PC-3 (cell line): ENCODE measurements around the gene FIGLA. TPM values are rescaled to one million over a fixed set of nuclear protein-coding genes. Genes with fewer than 3 reads are reported as not detected.

ENCODE experiments used
- ATAC-seq: fragments of 200-7000 bp; cut with Tn5 transposase; 2 replicates; pipeline ENCODE4 v1.9.1; 2020; ENCODE audit warnings: mild to moderate bottlenecking, moderate library complexity
- BruUV-seq: library from RNA; stranded (reverse); fragments of 400-500 nt; replicated peaks from 2 replicates; lab custom pipeline; 2021; lab: Mats Ljungman, UMichigan
- CTCF ChIA-PET: fragments of 300-600 bp; sonication (Branson Sonifier 250); formaldehyde crosslinking; loops from one replicate; lab custom pipeline; 2022; ENCODE audit warnings: antibody characterized with exemption; lab: Charles Lee
- POLR2A ChIA-PET: fragments of 300-600 bp; sonication (Branson Sonifier 250); formaldehyde crosslinking; loops from one replicate; lab custom pipeline; 2022; ENCODE audit warnings: antibody characterized with exemption; ENCODE audit not compliant: unreplicated experiment; lab: Charles Lee
- DNase-seq: peaks from one replicate; pipeline ENCODE4 v3.0.0-alpha.2; 2015
- H2AFZ ChIP-seq: fragments of 300-600 bp; sonication (generic); 2 replicates; pipeline ENCODE4 v1.6.0; 2016; ENCODE audit warnings: antibody characterized with exemption, low read length
- H3F3A ChIP-seq: fragments of 300-600 bp; sonication (generic); one replicate; pipeline ENCODE4 v1.6.0; 2017; ENCODE audit warnings: antibody characterized with exemption, low read length, control low read depth, mild to moderate bottlenecking; ENCODE audit not compliant: unreplicated experiment
- H3K27ac ChIP-seq: fragments of 300-600 bp; sonication (generic); 2 replicates; pipeline ENCODE4 v1.5.1; 2016; ENCODE audit warnings: mild to moderate bottlenecking, low read length
- H3K27me3 ChIP-seq: fragments of 300-600 bp; sonication (generic); 2 replicates; pipeline ENCODE4 v1.6.1; 2016; ENCODE audit warnings: low read length, mixed read lengths
- H3K36me3 ChIP-seq: fragments of 300-600 bp; sonication (generic); 2 replicates; pipeline ENCODE4 v1.6.1; 2016; ENCODE audit warnings: low read depth, mixed run types, low read length, mixed read lengths
- H3K4me1 ChIP-seq: fragments of 300-600 bp; sonication (generic); 2 replicates; pipeline ENCODE4 v1.5.1; 2016; ENCODE audit warnings: low read length; ENCODE audit not compliant: insufficient read depth
- H3K4me2 ChIP-seq: fragments of 300-600 bp; sonication (generic); 2 replicates; pipeline ENCODE4 v1.6.0; 2016; ENCODE audit warnings: low read length
- H3K4me3 ChIP-seq: fragments of 300-600 bp; sonication (generic); 2 replicates; pipeline ENCODE4 v1.5.1; 2016; ENCODE audit warnings: mild to moderate bottlenecking, low read length, mixed read lengths
- H3K79me2 ChIP-seq: fragments of 300-600 bp; sonication (generic); 2 replicates; pipeline ENCODE4 v1.6.1; 2017; ENCODE audit warnings: low read length, mixed read lengths
- H3K9ac ChIP-seq: fragments of 300-600 bp; sonication (generic); 2 replicates; pipeline ENCODE4 v1.6.0; 2016; ENCODE audit warnings: mild to moderate bottlenecking, low read length
- H3K9me2 ChIP-seq: fragments of 300-600 bp; sonication (generic); replicated peaks from 2 replicates; pipeline ENCODE4 v1.6.1; 2016; ENCODE audit warnings: mixed run types, low read length, mixed read lengths
- H3K9me3 ChIP-seq: fragments of 300-600 bp; sonication (generic); 2 replicates; pipeline ENCODE4 v1.6.1; 2016; ENCODE audit warnings: low read length, mixed read lengths
- H4K20me1 ChIP-seq: fragments of 300-600 bp; sonication (generic); 2 replicates; pipeline ENCODE4 v1.6.1; 2016; ENCODE audit warnings: low read length, mixed read lengths
- EZH2 ChIP-seq: fragments of 300-600 bp; sonication (generic); IDR thresholded peaks from one replicate; pipeline ENCODE4 v1.6.1; 2017; ENCODE audit warnings: antibody characterized with exemption, mild to moderate bottlenecking, low read length; ENCODE audit not compliant: unreplicated experiment
- EZH2phosphoT487 ChIP-seq: fragments of 300-600 bp; sonication (generic); IDR thresholded peaks from 2 replicates; pipeline ENCODE4 v1.6.1; 2018; ENCODE audit warnings: mild to moderate bottlenecking, antibody characterized with exemption, low read length, borderline replicate concordance
- intact Hi-C: fragments of 100-400 bp; cut with micrococcal nuclease; formaldehyde crosslinking; loops from 2 replicates; pipeline ENCODE4 v1.9.0; 2023
- total RNA-seq: library from RNA; depleted of rRNA; stranded (reverse); fragments of >200 nt; gene quantifications from 2 replicates; pipeline ENCODE4 v1.2.3, GENCODE V29; 2014
- TF ChIP-seq, protein P1 (sequence below): fragments of 300-600 bp; sonication (generic); conservative IDR thresholded peaks from 2 replicates; pipeline ENCODE4 v1.5.1; 2017; ENCODE audit warnings: antibody characterized with exemption, low read depth, mild to moderate bottlenecking, low read length

Gene FIGLA
- total RNA-seq, 1 experiment from 2014 or later: not detected

DNA sequence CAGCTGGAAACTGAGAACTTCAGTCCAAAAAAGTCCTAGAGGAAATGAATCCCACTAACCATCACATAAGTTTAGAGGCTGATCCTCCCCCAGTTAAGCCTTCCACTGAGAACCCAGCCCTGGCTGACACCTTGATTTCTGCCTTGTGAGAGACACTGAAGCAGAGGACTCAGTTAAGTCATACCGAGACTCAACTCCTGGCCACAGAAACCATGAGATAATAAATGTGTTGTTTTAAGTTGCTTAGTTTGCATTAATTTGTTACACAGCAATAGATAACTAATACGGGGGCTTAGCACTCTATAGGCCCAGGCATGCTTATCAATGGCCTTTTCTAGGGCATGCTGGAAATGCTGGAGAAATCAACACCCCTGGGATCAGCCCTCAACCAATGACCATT is 19.0 kb downstream of the FIGLA start:
- Histone ChIP-seq H3K4me3 (no peak overlapping the region), H3F3A (no peaks in the 10 kb centered on the region), H3K9me2 (no peaks in the 10 kb centered on the region), H3K79me2 (no peaks in the 10 kb centered on the region), H3K4me1 (no peaks in the 10 kb centered on the region), H3K9me3 (no peaks in the 10 kb centered on the region), H3K36me3 (no peaks in the 10 kb centered on the region), H3K27me3 (peaks cover 88% of the 10 kb centered on the region), H4K20me1 (no peaks in the 10 kb centered on the region), H3K9ac (no peak overlapping the region), H3K27ac (no peak overlapping the region), H3K4me2 (no peak overlapping the region), H2AFZ (no peak overlapping the region)
- DNase-seq: no peak
- no peak for ATAC-seq
- intact Hi-C loops: no loop called here
- TF ChIP-seq EZH2 (no peak), EZH2phosphoT487 (no peak)
- TF ChIP-seq, protein P1, sequence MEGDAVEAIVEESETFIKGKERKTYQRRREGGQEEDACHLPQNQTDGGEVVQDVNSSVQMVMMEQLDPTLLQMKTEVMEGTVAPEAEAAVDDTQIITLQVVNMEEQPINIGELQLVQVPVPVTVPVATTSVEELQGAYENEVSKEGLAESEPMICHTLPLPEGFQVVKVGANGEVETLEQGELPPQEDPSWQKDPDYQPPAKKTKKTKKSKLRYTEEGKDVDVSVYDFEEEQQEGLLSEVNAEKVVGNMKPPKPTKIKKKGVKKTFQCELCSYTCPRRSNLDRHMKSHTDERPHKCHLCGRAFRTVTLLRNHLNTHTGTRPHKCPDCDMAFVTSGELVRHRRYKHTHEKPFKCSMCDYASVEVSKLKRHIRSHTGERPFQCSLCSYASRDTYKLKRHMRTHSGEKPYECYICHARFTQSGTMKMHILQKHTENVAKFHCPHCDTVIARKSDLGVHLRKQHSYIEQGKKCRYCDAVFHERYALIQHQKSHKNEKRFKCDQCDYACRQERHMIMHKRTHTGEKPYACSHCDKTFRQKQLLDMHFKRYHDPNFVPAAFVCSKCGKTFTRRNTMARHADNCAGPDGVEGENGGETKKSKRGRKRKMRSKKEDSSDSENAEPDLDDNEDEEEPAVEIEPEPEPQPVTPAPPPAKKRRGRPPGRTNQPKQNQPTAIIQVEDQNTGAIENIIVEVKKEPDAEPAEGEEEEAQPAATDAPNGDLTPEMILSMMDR: no peak
- BruUV-seq: no TSS peak
- CTCF ChIA-PET: no interaction called here
- POLR2A ChIA-PET: no interaction called here

DNA sequence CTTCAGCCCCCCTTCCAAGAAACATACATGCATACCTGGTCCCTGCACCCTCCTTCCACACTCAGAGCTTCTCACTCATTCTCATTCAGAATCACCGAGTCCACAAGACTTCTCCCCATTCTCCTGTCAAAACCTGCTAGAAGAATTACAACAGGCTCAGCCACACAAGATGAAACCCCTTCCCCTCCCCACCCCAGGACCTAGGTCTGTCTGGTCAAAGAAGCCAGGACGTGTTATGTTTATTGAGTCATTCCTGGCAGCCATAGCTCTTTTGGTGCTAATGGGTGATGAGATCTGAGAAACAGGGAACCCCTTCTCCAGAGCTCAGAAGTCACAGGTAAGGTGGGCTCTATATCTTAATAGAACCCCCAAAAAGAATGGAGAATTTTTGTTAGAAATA is 21.0 kb downstream of the FIGLA start:
- Histone ChIP-seq H4K20me1 (no peaks in the 10 kb centered on the region), H3F3A (no peaks in the 10 kb centered on the region), H3K4me3 (no peak overlapping the region), H3K27ac (no peak overlapping the region), H3K79me2 (no peaks in the 10 kb centered on the region), H3K9me3 (no peaks in the 10 kb centered on the region), H3K27me3 (peaks cover 89% of the 10 kb centered on the region), H3K9ac (no peak overlapping the region), H3K4me2 (no peak overlapping the region), H3K9me2 (no peaks in the 10 kb centered on the region), H3K4me1 (no peaks in the 10 kb centered on the region), H2AFZ (no peak overlapping the region), H3K36me3 (no peaks in the 10 kb centered on the region)
- TF ChIP-seq EZH2: no peak
- TF ChIP-seq EZH2phosphoT487: no peak
- TF ChIP-seq, protein P1: no peak
- no peak for DNase-seq
- ChIA-PET POLR2A (no interaction called here), CTCF (no interaction called here)
- ATAC-seq: no peak
- BruUV-seq: no TSS peak
- intact Hi-C loops: no loop called here

DNA sequence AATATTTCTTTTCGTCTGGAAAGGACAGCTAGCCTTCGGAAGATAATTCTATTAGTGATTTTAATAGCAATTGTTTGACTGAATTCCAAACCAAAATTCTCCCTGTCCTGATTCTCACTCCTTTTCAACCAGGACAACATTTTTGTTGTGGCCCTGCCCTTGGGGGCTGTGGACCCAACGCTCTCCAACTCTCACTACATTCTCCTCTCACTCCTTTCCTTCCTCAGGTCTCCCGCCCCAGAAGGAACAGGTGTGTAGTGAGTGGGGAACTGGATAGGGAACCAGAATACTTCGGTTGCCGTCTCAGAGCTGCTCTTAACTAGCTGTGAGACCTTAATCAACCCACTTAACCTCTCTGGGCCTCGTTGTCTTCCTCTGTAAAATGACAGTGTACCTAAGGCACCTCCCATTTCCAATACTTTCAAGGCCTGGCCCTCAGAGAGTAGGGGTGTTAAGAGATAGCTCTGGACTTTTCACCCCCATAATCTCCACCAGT is 21.8 kb downstream of the FIGLA start:
- intact Hi-C loops: no loop called here
- H3K4me2 ChIP-seq: no peak overlapping the region
- BruUV-seq: no TSS peak

More for the DNA sequence above, 21.8 kb downstream of the FIGLA start:
- H3K27ac ChIP-seq: no peak overlapping the region
- TF ChIP-seq EZH2phosphoT487 (no peak), EZH2 (no peak)
- TF ChIP-seq, protein P1: no peak
- POLR2A ChIA-PET: no interaction called here
- no peaks in the 10 kb centered on the region for H3F3A ChIP-seq
- no peak overlapping the region for H2AFZ ChIP-seq
- no peaks in the 10 kb centered on the region for H3K4me1 ChIP-seq
- no peak overlapping the region for H3K9ac ChIP-seq
- no peaks in the 10 kb centered on the region for H4K20me1 ChIP-seq
- H3K36me3 ChIP-seq: no peaks in the 10 kb centered on the region
- CTCF ChIA-PET: interaction anchor here (0.7 to 0.8 kb wide), 2 partner anchors 114 to 298 kb away, joined by 3 read pairs; no protein-coding TSS in a partner anchor
- H3K9me3 ChIP-seq: no peaks in the 10 kb centered on the region
- no peak overlapping the region for H3K4me3 ChIP-seq
- DNase-seq (no peak), ATAC-seq (no peak)
- H3K9me2 ChIP-seq: no peaks in the 10 kb centered on the region
- peaks cover 86% of the 10 kb centered on the region for H3K27me3 ChIP-seq
- no peaks in the 10 kb centered on the region for H3K79me2 ChIP-seq
